Activated CD8-positive, alpha-beta memory T cell treated with anti-CD3 and anti-CD28 coated beads for 1 hour (primary cell): ENCODE data around the gene RANBP17.

ENCODE experiments used
- DNase-seq, 2 donors: peaks; one replicate each; pipeline ENCODE4 v3.0.0-alpha.2; 2020; ENCODE audit warnings: low read depth in 1 of 2; ENCODE audit errors: extremely low read depth in 1 of 2

The RANBP17 gene

DNA sequence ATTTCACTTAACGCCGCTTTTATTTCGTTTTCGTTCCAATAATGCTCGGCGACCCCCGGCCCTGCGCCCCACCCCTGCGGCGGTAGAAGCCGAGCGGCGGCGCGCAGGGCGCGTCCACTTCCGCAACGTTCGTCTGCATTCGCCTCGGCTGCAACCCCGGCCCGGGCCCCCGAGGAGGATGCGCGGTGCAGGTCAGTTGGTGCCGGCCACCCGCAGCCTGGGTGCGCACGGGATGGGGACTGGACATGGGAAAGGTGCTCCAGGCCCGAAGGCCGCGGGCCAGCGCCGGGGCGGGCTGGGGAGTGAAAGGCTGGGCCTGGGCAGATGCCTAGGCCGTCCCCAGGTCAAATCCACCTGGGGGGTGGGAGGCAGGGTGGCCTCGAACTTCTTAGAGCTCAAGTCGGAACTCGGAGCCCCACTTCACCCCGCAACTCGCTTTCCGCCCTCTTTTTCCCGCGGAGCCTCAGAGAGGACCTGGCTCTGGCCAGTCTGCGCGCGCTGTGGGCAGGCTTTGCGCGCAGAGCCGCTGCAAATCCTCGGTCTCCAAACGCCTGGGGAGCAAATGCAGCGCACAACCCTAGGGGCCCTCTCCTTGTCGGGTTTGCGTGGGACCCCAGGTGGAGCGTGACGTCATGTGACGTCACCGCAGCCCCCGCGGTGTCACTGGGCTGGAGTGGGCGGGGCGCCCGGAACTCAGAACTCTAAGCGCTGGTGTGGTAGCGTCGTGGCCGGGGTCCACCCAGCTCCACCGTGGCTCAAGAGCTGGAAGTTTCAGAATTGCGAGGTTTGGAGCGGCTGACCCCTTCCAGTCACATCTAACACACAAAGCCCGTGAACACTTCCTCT, 450.5 kb downstream of the RANBP17 start:
- no peak for DNase-seq

DNA sequence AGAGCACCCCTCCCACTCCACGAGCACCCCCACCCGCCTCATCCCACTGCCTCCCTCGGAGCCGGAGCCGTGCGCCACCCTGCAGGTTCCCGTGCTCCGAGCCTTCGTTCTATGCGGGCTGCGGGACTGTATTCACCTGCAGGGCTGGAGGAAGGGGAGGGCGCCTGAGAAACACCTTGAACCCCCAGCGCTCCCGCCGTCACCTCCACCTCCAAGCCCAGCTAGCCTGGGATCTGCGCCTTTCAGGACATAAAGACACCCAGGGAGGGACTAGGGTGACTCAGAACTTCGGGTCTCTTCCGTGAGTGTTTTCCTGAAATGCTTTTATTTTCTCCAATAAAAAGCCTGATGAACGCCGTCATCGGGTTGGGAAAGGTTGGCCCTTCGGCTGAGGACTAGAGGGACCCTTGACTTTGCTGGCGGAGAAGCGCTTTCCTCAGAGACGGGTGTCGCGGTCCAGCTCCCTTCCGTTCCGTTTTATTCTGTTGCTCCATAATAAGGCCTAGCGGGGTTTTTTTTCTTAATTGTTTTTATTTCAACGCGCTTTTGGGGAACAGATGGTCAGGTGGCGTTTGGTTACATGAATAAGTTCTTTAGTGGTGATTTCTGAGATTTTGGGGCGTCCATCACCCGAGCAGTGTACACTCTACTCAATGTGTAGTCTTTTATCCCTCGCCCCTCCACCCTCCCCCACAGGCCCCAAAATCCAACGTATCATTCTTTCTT, 451.8 kb downstream of the RANBP17 start:
- no peak for DNase-seq

GRCh38 chr5:171314728-171315385, 453.0 kb downstream of the RANBP17 start:
- no peak for DNase-seq

DNA sequence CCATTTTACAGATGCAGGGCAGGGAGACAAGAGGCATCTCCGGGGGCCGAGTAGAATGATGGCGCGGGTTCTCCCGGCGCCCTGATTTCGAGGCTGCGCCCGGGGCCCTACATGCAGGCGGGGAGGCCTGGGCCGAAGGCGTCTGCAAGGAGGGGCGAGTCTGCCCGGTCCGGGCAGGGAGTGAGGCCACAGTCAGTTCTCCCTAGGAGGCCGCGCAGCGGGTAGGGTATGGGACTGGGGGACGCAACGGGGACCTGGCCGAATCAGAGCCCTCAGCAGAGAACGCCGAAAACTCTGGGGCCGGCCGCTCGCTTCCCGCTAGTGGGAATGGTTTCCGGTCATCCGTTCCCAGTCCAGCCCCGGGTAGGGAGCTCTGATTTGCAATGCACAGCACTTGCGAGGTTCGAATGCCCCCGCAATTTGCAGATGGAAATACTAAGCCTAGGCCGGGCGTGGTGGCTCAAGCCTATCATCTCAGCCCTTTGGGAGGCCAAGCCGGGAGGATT, 453.6 kb downstream of the RANBP17 start:
- no peak for DNase-seq

GRCh38 chr5:171315925-171316257, 454.1 kb downstream of the RANBP17 start:
- no peak for DNase-seq

GRCh38 chr5:171316258-171317121, 454.7 kb downstream of the RANBP17 start:
- no peak for DNase-seq

DNA sequence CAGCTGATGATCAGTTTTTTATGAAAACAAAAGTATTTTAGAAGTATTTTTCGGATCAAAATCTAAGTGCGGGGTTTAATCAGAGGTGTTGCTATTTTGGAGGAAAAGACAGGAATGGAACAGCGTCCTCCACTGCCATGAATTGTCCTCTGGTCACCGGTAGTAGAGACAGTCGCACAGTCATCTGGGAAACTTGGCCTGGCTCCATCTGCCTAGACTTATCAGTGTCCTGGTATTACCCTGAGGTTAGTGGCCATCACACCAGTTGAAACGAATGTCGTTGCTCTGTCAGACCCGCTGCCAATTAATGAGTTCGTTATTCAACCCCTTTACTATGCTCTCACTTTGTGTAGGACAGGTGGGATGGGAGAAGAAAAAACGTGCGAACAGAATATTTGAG, 455.4 kb downstream of the RANBP17 start:
- no peak for DNase-seq

GRCh38 chr5:171318026-171318425, 456.2 kb downstream of the RANBP17 start:
- DNase-seq: no peak

GRCh38 chr5:171321447-171321846, 459.6 kb downstream of the RANBP17 start:
- DNase-seq: no peak

- DNase-seq: no peak
These were observed 460.7 kb downstream of the RANBP17 start for GRCh38 chr5:171322527-171322926.

GRCh38 chr5:171323007-171323406, 461.2 kb downstream of the RANBP17 start:
- no peak for DNase-seq

DNA sequence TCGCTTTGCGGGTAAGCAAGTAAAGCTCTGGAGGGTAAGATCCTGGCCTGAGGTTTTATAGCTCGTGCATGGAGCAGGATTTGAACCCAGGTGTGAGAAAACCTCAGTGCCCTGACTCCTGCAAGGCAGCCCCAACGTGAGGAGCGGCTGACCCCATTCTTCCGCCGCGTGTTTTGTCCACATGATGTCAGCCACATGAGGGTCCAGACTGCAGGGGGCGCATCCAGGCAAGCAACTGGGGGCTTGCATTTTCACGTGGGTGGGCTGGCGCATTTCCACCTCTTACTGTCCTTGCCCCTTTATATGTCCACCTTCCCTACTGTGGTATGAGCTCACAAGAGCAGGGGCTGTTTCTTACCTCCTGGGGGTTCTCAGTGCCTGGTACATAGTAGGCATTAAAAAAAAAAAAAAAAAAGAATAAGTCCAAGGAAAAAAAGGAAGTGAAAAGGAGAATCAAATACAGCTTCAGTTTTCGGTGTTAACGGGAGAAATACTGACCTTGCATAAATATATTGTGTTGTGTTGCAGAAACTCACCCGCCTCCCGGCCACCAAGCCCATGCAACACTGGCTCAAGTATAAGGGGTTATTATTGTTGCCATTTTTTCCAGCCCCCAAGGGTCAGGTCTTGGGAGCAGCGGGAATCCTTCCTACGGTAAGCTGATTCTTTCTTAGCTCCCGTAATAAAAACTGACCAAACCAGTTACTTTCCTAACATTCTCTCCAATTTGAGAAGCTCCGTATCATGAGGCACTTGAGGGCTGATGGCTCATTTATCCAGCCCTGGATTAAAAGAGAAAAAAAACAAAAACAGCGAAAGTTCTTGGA, 462.2 kb downstream of the RANBP17 start:
- DNase-seq: no peak

DNA sequence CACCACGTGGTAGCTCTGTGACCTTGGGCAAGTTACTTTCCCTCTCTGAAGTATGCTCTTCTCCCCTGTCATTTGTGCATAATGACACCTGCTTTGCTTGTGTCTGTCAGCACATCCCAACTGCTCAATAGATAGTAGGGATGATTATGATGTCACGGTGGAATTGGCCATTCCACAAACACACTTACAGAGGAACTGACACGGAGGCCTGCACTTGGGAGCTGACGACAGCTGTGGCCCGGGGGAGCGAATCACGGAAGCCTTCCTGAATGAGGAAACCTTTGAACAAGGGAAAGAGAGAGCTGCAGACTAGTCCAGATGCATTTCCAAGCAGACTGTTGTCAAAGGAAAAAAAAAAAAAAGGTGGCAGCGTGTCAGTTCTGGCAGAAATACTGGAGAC, 468.2 kb downstream of the RANBP17 start:
- no peak for DNase-seq

DNA sequence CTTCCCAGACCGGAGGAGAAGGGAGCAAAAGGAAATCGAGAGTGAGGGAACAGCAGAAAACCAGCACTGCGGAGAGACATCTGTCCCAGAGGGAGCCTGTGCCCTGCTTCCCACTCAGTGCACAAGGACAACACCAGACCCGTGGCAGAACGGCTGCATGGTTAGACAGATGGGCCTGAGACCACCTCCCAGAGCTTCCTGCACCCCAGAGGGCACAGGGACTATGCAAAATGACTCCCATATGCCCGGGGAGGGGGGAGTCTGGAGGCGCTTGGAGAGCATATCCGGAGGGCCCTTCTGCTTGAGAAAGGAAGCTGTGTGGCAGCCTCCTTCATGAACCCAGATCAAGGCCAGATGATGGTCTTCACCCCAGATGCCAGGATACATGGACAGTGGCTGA, 473.8 kb downstream of the RANBP17 start:
- no peak for DNase-seq

DNA sequence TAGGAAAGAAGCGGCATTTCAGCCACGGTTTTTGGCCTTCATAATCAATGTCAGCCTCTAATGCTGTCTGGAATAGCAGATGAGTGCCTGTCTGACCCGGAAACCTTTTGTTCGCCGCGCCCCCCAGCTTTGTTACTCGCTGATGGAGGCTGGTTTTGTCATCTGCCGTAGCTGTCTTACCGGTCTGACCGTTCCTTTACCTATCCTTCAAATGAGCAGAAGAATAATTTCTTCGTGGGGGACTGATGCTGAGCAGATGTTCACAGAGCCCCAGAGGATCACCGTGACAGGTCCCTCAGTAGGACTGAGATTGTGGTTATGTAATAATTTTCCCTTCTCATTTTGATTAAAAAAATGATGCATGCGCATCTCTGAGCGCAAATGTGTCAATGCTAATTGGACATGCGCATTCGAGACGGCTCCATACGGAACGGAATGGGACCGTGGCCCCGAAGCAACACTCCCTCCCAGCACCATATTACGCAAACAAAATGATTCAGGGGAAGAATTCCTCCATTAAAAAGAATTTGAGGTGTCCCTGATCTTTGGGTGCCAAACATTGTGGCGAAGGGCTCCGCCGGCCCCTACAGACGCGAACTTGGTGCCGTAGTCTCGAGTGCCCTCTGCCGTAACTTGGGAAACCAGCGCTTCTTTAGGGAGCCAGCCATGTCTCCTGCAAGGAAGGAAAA, 474.8 kb downstream of the RANBP17 start:
- no peak for DNase-seq

- DNase-seq: no peak
These were observed 475.4 kb downstream of the RANBP17 start for GRCh38 chr5:171337210-171337569.

DNA sequence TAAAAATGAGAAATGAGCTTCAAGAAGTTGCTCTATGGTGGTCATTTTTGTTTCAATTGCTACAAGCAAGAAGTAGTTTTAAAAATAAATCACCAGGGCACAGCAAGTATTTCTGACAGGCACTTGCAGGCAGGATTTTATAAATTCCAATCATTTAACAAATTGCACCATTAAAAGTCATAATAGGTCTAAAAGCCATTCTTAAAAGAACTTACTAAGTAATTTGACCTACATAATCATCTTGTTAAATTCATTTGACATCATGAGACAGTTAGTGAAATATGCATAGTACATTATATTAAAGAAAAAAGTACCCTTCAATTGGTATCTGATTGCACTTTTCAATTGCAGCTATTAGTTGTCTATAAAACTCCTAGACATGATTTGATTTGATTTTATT, 478.2 kb downstream of the RANBP17 start:
- DNase-seq: no peak

GRCh38 chr5:171340491-171340890, 478.7 kb downstream of the RANBP17 start:
- no peak for DNase-seq

- DNase-seq: no peak
These were observed 480.7 kb downstream of the RANBP17 start for GRCh38 chr5:171342362-171343111.
